HepG2 (cell line): Measurements from ENCODE around the gene ITIH3. TPM values are rescaled to one million over a fixed set of nuclear protein-coding genes. Genes with fewer than 3 reads are reported as not detected.

Source experiments
- AGO1 ChIP-seq: fragments of 200-400 bp; formaldehyde crosslinking; IDR thresholded peaks from 2 replicates; pipeline ENCODE4 v1.6.1; 2017; ENCODE audit warnings: mild to moderate bottlenecking, low read depth, low read length, moderate library complexity; ENCODE audit not compliant: poor library complexity, severe bottlenecking
- CSRNP1 ChIP-seq: sonication (generic); formaldehyde crosslinking; IDR thresholded peaks from 2 replicates; pipeline ENCODE4 v1.8.1; 2023; ENCODE audit warnings: mild to moderate bottlenecking, missing genetic modification reagents
- FOSL2 ChIP-seq: sonication (generic); formaldehyde crosslinking; IDR thresholded peaks from 2 replicates; pipeline ENCODE4 v1.4.0; 2020; ENCODE audit warnings: missing genetic modification reagents
- MYPOP ChIP-seq: sonication (generic); formaldehyde crosslinking; IDR thresholded peaks from 2 replicates; pipeline ENCODE4 v1.8.1; 2023; ENCODE audit warnings: mild to moderate bottlenecking, moderate library complexity, missing genetic modification reagents
- PPARG ChIP-seq: conservative IDR thresholded peaks from 2 replicates; pipeline ENCODE4 v1.6.1; 2016; ENCODE audit warnings: missing biosample characterization, missing genetic modification reagents
- SOX13 ChIP-seq, 3 experiments: fragments of 450-650 bp in 1 of 3; sonication (generic) in 1 of 3; formaldehyde crosslinking in 1 of 3; IDR thresholded peaks in 2 of 3; conservative IDR thresholded peaks in 1 of 3; 2 replicates each; pipeline versions ENCODE4 v1.5.0 to v1.6.1; 2016 to 2020; ENCODE audit warnings: antibody characterized with exemption in 1 of 3, mild to moderate bottlenecking in 1 of 3, missing compliant biosample characterization in 1 of 3, missing genetic modification reagents in 1 of 3, moderate library complexity in 1 of 3
- ZFY ChIP-seq: sonication (generic); formaldehyde crosslinking; IDR thresholded peaks from 2 replicates; pipeline ENCODE4 v1.4.0; 2020; ENCODE audit warnings: missing genetic modification reagents
- ZNF224 ChIP-seq: sonication (generic); formaldehyde crosslinking; IDR thresholded peaks from 2 replicates; pipeline ENCODE4 v1.5.0; 2020; ENCODE audit warnings: mild to moderate bottlenecking, missing genetic modification reagents
- ZNF274 ChIP-seq: sonication (generic); formaldehyde crosslinking; IDR thresholded peaks from 2 replicates; pipeline ENCODE4 v1.5.1; 2020; ENCODE audit warnings: mild to moderate bottlenecking, missing genetic modification reagents
- ZNF3 ChIP-seq: IDR thresholded peaks from 2 replicates; pipeline ENCODE4 v1.7.0; 2017; ENCODE audit warnings: inconsistent platforms
- ZNF746 ChIP-seq: sonication (generic); formaldehyde crosslinking; IDR thresholded peaks from 2 replicates; pipeline ENCODE4 v1.8.0; 2022; ENCODE audit warnings: mild to moderate bottlenecking, missing genetic modification reagents
- ZSCAN21 ChIP-seq: sonication (generic); formaldehyde crosslinking; IDR thresholded peaks from 2 replicates; pipeline ENCODE4 v1.8.0; 2022; ENCODE audit warnings: mild to moderate bottlenecking, missing genetic modification reagents, moderate library complexity, borderline replicate concordance
- polyA plus RNA-seq, 8 experiments: library from polyadenylated mRNA; depleted of rRNA in 3 of 8; stranded (reverse) in 7 of 8; unstranded in 1 of 8; fragments of >200 nt; fragmentation: Illumina TruSeq in 4 of 8; extraction: Trizol in 4 of 8; gene quantifications; 2 replicates each; pipeline versions ENCODE4 v1.2.1 to v1.2.3, GENCODE V29; 2011 to 2016; ENCODE audit warnings: low read depth in 4 of 8, missing spikeins in 1 of 8, mixed read lengths in 1 of 8; ENCODE audit not compliant: insufficient read depth in 1 of 8
- total RNA-seq, 5 experiments: library from RNA; depleted of rRNA; stranded (reverse); fragments of >200 nt; fragmentation: Illumina TruSeq; extraction: Trizol; gene quantifications; 2 replicates each; pipeline ENCODE4 v1.2.3, GENCODE V29; 2016; ENCODE audit warnings: low read depth in 1 of 5
- TF ChIP-seq, protein P1 (sequence below): IDR thresholded peaks from 2 replicates; pipeline ENCODE4 v1.6.1; 2016; ENCODE audit warnings: missing genetic modification reagents, missing compliant biosample characterization
- TF ChIP-seq, protein P2 (sequence below): sonication (generic); formaldehyde crosslinking; conservative IDR thresholded peaks from 2 replicates; pipeline ENCODE4 v1.8.0; 2022; ENCODE audit warnings: missing genetic modification reagents
- TF ChIP-seq, protein P3 (sequence below): sonication (generic); formaldehyde crosslinking; IDR thresholded peaks from 2 replicates; pipeline ENCODE4 v1.4.0; 2020; ENCODE audit warnings: missing genetic modification reagents
- TF ChIP-seq, protein P4 (sequence below): sonication (generic); formaldehyde crosslinking; IDR thresholded peaks from 2 replicates; pipeline ENCODE4 v1.5.0; 2020; ENCODE audit warnings: mild to moderate bottlenecking, missing genetic modification reagents

ITIH3 gene
- total and polyA plus RNA-seq, 2 of the 13 experiments (the other 11 are each of a cell fraction or from before 2014, with no cell fraction given) = 105 to 632 TPM

GRCh38 chr3:52794612-52795099, at the start of gene ITIH3 (continued):
- TF ChIP-seq ZNF746 = peak; percentile 32; the same call in 1 of the 2 replicates
- TF ChIP-seq ZSCAN21 (CRISPR knock-in tag) = peak; percentile 59; the same call in 1 of the 2 replicates
- no peak for TF ChIP-seq SOX13 (IDR thresholded peaks at IDR 0.05)
- peak in 1 of 2 experiments; percentile 51; a peak in 1 of 4 replicates for TF ChIP-seq SOX13 (CRISPR knock-in tag; conservative IDR thresholded peaks at IDR 0.05 in 1 of 2, IDR thresholded peaks at IDR 0.05 in 1 of 2)
- TF ChIP-seq, protein P1, sequence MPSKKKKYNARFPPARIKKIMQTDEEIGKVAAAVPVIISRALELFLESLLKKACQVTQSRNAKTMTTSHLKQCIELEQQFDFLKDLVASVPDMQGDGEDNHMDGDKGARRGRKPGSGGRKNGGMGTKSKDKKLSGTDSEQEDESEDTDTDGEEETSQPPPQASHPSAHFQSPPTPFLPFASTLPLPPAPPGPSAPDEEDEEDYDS (CRISPR knock-in tag) = peak; percentile 99
- TF ChIP-seq ZFY (CRISPR knock-in tag) = peak; percentile 80
- TF ChIP-seq, protein P2, sequence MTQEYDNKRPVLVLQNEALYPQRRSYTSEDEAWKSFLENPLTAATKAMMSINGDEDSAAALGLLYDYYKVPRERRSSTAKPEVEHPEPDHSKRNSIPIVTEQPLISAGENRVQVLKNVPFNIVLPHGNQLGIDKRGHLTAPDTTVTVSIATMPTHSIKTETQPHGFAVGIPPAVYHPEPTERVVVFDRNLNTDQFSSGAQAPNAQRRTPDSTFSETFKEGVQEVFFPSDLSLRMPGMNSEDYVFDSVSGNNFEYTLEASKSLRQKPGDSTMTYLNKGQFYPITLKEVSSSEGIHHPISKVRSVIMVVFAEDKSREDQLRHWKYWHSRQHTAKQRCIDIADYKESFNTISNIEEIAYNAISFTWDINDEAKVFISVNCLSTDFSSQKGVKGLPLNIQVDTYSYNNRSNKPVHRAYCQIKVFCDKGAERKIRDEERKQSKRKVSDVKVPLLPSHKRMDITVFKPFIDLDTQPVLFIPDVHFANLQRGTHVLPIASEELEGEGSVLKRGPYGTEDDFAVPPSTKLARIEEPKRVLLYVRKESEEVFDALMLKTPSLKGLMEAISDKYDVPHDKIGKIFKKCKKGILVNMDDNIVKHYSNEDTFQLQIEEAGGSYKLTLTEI = no peak
- TF ChIP-seq ZNF224 (CRISPR knock-in tag) = 0 out of 2 replicates have a peak, but pooled peaks have one; percentile 25
- peak; percentile 40; the same call in 1 of the 2 replicates for TF ChIP-seq MYPOP (CRISPR knock-in tag)
- TF ChIP-seq, protein P3, sequence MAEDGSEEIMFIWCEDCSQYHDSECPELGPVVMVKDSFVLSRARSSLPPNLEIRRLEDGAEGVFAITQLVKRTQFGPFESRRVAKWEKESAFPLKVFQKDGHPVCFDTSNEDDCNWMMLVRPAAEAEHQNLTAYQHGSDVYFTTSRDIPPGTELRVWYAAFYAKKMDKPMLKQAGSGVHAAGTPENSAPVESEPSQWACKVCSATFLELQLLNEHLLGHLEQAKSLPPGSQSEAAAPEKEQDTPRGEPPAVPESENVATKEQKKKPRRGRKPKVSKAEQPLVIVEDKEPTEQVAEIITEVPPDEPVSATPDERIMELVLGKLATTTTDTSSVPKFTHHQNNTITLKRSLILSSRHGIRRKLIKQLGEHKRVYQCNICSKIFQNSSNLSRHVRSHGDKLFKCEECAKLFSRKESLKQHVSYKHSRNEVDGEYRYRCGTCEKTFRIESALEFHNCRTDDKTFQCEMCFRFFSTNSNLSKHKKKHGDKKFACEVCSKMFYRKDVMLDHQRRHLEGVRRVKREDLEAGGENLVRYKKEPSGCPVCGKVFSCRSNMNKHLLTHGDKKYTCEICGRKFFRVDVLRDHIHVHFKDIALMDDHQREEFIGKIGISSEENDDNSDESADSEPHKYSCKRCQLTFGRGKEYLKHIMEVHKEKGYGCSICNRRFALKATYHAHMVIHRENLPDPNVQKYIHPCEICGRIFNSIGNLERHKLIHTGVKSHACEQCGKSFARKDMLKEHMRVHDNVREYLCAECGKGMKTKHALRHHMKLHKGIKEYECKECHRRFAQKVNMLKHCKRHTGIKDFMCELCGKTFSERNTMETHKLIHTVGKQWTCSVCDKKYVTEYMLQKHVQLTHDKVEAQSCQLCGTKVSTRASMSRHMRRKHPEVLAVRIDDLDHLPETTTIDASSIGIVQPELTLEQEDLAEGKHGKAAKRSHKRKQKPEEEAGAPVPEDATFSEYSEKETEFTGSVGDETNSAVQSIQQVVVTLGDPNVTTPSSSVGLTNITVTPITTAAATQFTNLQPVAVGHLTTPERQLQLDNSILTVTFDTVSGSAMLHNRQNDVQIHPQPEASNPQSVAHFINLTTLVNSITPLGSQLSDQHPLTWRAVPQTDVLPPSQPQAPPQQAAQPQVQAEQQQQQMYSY (CRISPR knock-in tag) = no peak
- no peak for TF ChIP-seq ZNF3
- TF ChIP-seq PPARG (CRISPR knock-in tag) = peak; percentile 59; the same call in 1 of the 2 replicates
- TF ChIP-seq, protein P4, sequence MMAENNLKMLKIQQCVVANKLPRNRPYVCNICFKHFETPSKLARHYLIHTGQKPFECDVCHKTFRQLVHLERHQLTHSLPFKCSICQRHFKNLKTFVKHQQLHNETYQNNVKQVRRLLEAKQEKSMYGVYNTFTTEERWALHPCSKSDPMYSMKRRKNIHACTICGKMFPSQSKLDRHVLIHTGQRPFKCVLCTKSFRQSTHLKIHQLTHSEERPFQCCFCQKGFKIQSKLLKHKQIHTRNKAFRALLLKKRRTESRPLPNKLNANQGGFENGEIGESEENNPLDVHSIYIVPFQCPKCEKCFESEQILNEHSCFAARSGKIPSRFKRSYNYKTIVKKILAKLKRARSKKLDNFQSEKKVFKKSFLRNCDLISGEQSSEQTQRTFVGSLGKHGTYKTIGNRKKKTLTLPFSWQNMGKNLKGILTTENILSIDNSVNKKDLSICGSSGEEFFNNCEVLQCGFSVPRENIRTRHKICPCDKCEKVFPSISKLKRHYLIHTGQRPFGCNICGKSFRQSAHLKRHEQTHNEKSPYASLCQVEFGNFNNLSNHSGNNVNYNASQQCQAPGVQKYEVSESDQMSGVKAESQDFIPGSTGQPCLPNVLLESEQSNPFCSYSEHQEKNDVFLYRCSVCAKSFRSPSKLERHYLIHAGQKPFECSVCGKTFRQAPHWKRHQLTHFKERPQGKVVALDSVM (CRISPR knock-in tag) = peak; percentile 74
- 0 out of 2 replicates have a peak, but pooled peaks have one; percentile 18 for TF ChIP-seq CSRNP1 (CRISPR knock-in tag)
- TF ChIP-seq FOSL2 (CRISPR knock-in tag) = peak; percentile 43
- TF ChIP-seq AGO1 = no peak
- TF ChIP-seq ZNF274 (CRISPR knock-in tag) = peak; percentile 64; the same call in 1 of the 2 replicates
